Measurements from ENCODE around the gene MKRN2OS. TPM values are rescaled to one million over a fixed set of nuclear protein-coding genes. Genes with fewer than 3 reads are reported as not detected.
"Not testable (repeated sequence)": the region's sequence is repeated elsewhere in the genome, so short reads cannot be mapped to it uniquely, and the experiment has no call there.

The MKRN2OS gene
- total RNA-seq, 3 donors from 2014 or later: 1.0 to 3.6 TPM; not detected in 1

DNA sequence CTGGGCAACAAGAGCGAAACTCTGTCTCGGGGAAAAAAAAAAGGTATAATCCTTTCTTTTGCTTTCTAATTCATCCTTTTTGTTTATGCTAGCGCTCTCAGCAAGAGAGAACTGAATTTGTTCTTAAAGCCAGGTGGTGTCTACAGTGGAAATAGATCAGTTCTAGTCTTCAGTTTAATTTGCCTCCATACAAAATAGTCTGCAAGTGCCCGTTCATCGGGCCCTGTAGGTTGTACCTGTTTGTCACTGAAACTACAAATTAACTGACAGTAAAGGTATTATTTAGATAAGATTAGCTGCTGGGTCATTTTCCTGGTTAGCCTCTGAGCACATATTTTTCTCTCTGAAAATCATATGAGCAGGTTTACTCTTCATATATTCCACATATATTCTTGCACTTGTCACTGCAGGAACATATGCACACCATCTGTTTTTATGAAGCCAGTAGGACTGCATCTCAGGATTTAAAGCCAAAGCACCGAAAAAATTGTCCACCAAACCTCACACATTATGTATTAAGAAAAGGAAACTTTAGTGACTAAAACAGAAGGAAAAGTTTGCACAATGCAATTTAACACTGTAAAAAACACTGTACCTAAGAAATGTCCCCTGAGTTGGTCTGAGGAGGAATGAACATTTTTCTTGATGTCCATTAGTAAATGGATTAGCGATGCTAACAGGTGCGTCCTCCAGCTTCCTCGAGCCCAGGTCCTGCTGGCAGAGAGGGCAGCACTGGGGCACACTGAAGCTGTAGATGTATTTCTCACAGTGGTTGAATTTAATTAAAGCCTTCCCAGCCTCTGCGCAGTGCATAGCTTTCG is 437 bp downstream of the MKRN2OS start:
- peak overlapping the region in 2 of 3 donors; percentile 37 to 60 for H3K4me3 ChIP-seq
- no peaks in the 10 kb centered on the region for H3K36me3 ChIP-seq
- intact Hi-C loops (cut with DNase I; ENCODE audit: low total_unique reads): loop anchor here (5.0 kb wide), 1 partner anchor 498 kb away; no protein-coding TSS in a partner anchor
- no peaks in the 10 kb centered on the region for H3K9me3 ChIP-seq
- no peak for DNase-seq (ENCODE audit: low spot score in 2 of 2)
- H3K27me3 ChIP-seq: no peaks in the 10 kb centered on the region
- H3K27ac ChIP-seq: peak overlapping the region; percentile 48 to 58
- TF ChIP-seq, protein P1, sequence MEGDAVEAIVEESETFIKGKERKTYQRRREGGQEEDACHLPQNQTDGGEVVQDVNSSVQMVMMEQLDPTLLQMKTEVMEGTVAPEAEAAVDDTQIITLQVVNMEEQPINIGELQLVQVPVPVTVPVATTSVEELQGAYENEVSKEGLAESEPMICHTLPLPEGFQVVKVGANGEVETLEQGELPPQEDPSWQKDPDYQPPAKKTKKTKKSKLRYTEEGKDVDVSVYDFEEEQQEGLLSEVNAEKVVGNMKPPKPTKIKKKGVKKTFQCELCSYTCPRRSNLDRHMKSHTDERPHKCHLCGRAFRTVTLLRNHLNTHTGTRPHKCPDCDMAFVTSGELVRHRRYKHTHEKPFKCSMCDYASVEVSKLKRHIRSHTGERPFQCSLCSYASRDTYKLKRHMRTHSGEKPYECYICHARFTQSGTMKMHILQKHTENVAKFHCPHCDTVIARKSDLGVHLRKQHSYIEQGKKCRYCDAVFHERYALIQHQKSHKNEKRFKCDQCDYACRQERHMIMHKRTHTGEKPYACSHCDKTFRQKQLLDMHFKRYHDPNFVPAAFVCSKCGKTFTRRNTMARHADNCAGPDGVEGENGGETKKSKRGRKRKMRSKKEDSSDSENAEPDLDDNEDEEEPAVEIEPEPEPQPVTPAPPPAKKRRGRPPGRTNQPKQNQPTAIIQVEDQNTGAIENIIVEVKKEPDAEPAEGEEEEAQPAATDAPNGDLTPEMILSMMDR (IDR thresholded peaks at IDR 0.05): no peak
- H3K4me1 ChIP-seq: no peaks in the 10 kb centered on the region

DNA sequence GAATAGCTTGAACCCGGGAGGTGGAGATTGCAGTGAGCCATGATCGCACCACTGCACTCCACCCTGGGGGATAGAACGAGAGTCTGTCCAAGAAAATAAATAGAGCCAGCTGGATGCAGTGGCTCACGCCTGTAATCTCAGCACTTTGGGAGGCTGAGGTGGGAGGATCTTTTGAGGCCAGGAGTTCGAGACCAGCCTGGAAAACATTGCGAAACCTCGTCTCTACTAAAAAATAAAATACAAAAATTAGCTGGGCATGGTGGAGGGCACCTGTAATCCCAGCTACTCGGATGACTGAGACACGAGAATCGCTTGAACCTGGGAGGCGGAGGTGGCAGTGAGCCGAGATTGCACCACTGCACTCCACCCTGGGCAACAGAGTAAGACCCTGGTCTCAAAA is 1.8 kb downstream of the MKRN2OS start:
- H3K36me3 ChIP-seq; intact Hi-C loops (cut with DNase I; ENCODE audit: low total_unique reads); H3K27ac ChIP-seq; H3K27me3 ChIP-seq; H3K4me1 ChIP-seq; H3K9me3 ChIP-seq; H3K4me3 ChIP-seq; DNase-seq (ENCODE audit: low spot score in 2 of 2): not testable (repeated sequence)

DNA sequence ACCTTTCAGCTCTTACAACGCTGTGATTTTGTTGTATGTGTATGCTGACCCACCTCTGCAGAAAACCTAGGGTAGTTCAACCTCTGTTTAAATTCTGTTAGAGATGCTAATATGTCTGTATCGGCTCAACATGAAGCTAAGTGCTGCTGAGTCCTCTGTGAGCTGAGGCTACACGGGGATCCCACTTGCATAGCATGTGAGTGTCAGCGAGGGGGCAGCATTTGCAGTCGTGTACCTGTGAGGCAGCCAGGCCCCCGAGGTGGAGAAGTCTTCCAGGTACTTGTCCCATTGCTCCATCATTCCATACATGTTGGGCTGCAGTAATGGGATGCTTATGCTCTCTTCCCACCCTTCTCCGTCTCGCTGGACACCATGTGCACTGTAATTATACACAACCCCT is 3.7 kb downstream of the MKRN2OS start:
- intact Hi-C loops (cut with DNase I; ENCODE audit: low total_unique reads): no loop called here
- no peak for DNase-seq (ENCODE audit: low spot score in 2 of 2)
- Histone ChIP-seq H3K27ac (no peak overlapping the region), H3K9me3 (no peaks in the 10 kb centered on the region), H3K27me3 (no peaks in the 10 kb centered on the region), H3K36me3 (no peaks in the 10 kb centered on the region), H3K4me1 (no peaks in the 10 kb centered on the region), H3K4me3 (no peak overlapping the region)
- no peak for TF ChIP-seq POLR2AphosphoS5 (IDR thresholded peaks at IDR 0.05)
- TF ChIP-seq, protein P1 (IDR thresholded peaks at IDR 0.05): no peak
- TF ChIP-seq POLR2A (IDR thresholded peaks at IDR 0.05): no peak

DNA sequence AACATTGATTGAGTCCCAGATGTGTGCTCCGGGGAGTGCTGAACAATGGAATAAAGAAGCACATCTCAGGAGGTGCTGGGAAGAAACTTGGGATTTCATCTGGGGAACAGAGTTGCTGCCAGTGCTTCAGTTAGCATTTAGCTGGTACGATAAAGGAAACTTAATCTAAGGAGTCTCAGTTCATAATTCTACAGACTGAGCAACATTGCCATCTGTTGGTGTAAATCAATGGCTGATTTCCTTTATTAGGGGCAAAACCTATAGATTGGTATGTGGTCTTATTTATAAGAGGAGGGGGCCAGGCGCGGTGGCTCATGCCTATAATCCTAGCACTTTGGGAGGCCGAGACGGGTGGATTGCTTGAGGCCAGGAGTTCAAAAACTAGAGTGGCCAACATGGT is 8.9 kb downstream of the MKRN2OS start:
- no peak overlapping the region for H3K4me3 ChIP-seq
- intact Hi-C loops (cut with DNase I; ENCODE audit: low total_unique reads): no loop called here
- no peak for DNase-seq (ENCODE audit: low spot score in 2 of 2)
- no peaks in the 10 kb centered on the region for H3K9me3 ChIP-seq
- H3K27me3 ChIP-seq: no peaks in the 10 kb centered on the region
- TF ChIP-seq POLR2A (IDR thresholded peaks at IDR 0.05): no peak
- TF ChIP-seq, protein P1 (IDR thresholded peaks at IDR 0.05): no peak
- TF ChIP-seq POLR2AphosphoS5 (IDR thresholded peaks at IDR 0.05): no peak
- H3K36me3 ChIP-seq: no peaks in the 10 kb centered on the region
- H3K27ac ChIP-seq: no peak overlapping the region
- no peaks in the 10 kb centered on the region for H3K4me1 ChIP-seq

DNA sequence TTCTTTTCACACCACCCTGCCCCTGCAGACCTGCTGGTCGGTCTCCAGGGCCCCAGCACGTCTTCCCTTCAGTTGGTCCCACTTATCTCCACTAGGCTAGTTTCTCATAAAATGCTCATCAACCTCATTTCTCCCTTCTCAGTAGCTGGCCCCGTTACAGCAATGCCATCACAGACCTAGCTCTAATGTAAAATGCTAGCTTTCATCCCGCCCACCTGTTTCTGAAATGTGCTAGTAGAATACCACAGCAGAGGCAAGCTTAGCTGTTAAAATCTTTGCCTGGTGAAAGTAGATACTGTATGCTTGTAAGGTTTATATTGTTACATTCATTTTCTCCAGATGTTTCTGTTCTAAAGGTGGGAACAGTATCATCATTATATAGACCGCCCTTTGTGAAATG is 13.1 kb downstream of the MKRN2OS start:
- intact Hi-C loops (cut with DNase I; ENCODE audit: low total_unique reads): no loop called here
- no peak overlapping the region for H3K27ac ChIP-seq
- no peaks in the 10 kb centered on the region for H3K9me3 ChIP-seq
- TF ChIP-seq POLR2A (IDR thresholded peaks at IDR 0.05) (no peak), POLR2AphosphoS5 (IDR thresholded peaks at IDR 0.05) (no peak)
- TF ChIP-seq, protein P1 (IDR thresholded peaks at IDR 0.05): no peak
- H3K4me1 ChIP-seq: no peaks in the 10 kb centered on the region
- no peak for DNase-seq (ENCODE audit: low spot score in 2 of 2)
- H3K4me3 ChIP-seq: no peak overlapping the region
- no peaks in the 10 kb centered on the region for H3K27me3 ChIP-seq
- no peaks in the 10 kb centered on the region for H3K36me3 ChIP-seq

All from breast epithelium (tissue), 4 donors.